Measurements from ENCODE around the gene EFCC1. TPM values are rescaled to one million over a fixed set of nuclear protein-coding genes. Genes with fewer than 3 reads are reported as not detected.
"Not testable (repeated sequence)": the region's sequence is repeated elsewhere in the genome, so short reads cannot be mapped to it uniquely, and the experiment has no call there.

The EFCC1 gene
- total RNA-seq, 4 donors from 2014 or later: 3.3 to 40.4 (median 4.0) TPM

GRCh38 chr3:129084501-129084900 lies 83.4 kb downstream of the EFCC1 start:
- Histone ChIP-seq H3K27ac (no peak overlapping the region), H3K36me3 (no peaks in the 10 kb centered on the region), H3K9me3 (no peaks in the 10 kb centered on the region), H3K4me1 (peaks cover 0 to 6% (median 0%) of the 10 kb centered on the region in 4 donors), H3K4me3 (no peak overlapping the region), H3K27me3 (no peaks in the 10 kb centered on the region)
- TF ChIP-seq POLR2A (IDR thresholded peaks at IDR 0.05): no peak
- no peak for TF ChIP-seq CTCF (IDR thresholded peaks at IDR 0.05)
- no peak for DNase-seq

GRCh38 chr3:129085165-129085715 lies 84.1 kb downstream of the EFCC1 start:
- no peak for DNase-seq
- Histone ChIP-seq H3K27me3 (no peaks in the 10 kb centered on the region), H3K4me3 (no peak overlapping the region), H3K9me3 (no peaks in the 10 kb centered on the region), H3K4me1 (peaks cover 0 to 6% (median 0%) of the 10 kb centered on the region in 4 donors), H3K36me3 (no peaks in the 10 kb centered on the region), H3K27ac (no peak overlapping the region)
- TF ChIP-seq POLR2A (IDR thresholded peaks at IDR 0.05) (no peak), CTCF (IDR thresholded peaks at IDR 0.05) (no peak)

- Histone ChIP-seq H3K36me3 (no peaks in the 10 kb centered on the region), H3K4me1 (peaks cover 0 to 6% (median 0%) of the 10 kb centered on the region in 4 donors), H3K9me3 (no peaks in the 10 kb centered on the region), H3K4me3 (no peak overlapping the region), H3K27ac (no peak overlapping the region), H3K27me3 (no peaks in the 10 kb centered on the region)
- no peak for TF ChIP-seq CTCF (IDR thresholded peaks at IDR 0.05)
- TF ChIP-seq POLR2A (IDR thresholded peaks at IDR 0.05): no peak
- DNase-seq: no peak
Measured at GRCh38 chr3:129085818-129086217, 84.7 kb downstream of the EFCC1 start.

- no peak for DNase-seq
- no peaks in the 10 kb centered on the region for H3K9me3 ChIP-seq
Measured at GRCh38 chr3:129087138-129087702, 86.1 kb downstream of the EFCC1 start.

GRCh38 chr3:129087904-129088303 lies 86.8 kb downstream of the EFCC1 start:
- not testable (repeated sequence) for DNase-seq, H3K4me3 ChIP-seq, H3K27ac ChIP-seq, H3K4me1 ChIP-seq, H3K9me3 ChIP-seq, H3K27me3 ChIP-seq
- peaks cover 0 to 18% (median 0%) of the 10 kb centered on the region in 3 donors for H3K36me3 ChIP-seq

More at GRCh38 chr3:129087138-129087702, 86.1 kb downstream of the EFCC1 start:
- Histone ChIP-seq H3K4me1 (peaks cover 0 to 6% (median 0%) of the 10 kb centered on the region in 4 donors), H3K4me3 (no peak overlapping the region), H3K27me3 (no peaks in the 10 kb centered on the region), H3K27ac (peak overlapping the region in 3 of 4 donors; percentile 17 to 79 (median 74)), H3K36me3 (peaks cover 0 to 11% (median 0%) of the 10 kb centered on the region in 3 donors)
- TF ChIP-seq POLR2A (IDR thresholded peaks at IDR 0.05): no peak
- no peak for TF ChIP-seq CTCF (IDR thresholded peaks at IDR 0.05)

- H3K4me3 ChIP-seq, DNase-seq, H3K4me1 ChIP-seq, H3K27ac ChIP-seq, H3K27me3 ChIP-seq, H3K9me3 ChIP-seq: not testable (repeated sequence)
- peaks cover 0 to 22% (median 0%) of the 10 kb centered on the region in 3 donors for H3K36me3 ChIP-seq
Measured at GRCh38 chr3:129088312-129088711, 87.2 kb downstream of the EFCC1 start.

Other genes starting within 250 kb of the EFCC1 start
- 10 to 100 TPM; 27.3 to 91.2 (median 49.5) TPM for gene ACAD9, start 121.7 kb upstream of the EFCC1 start, total RNA-seq
- gene CFAP92, start 7.2 kb upstream of the EFCC1 start, total RNA-seq: 1 to 10 TPM in 3 of 4 donors, not detected in 1; 1.5 to 2.4 (median 1.7) TPM
- gene GP9, start 59.5 kb downstream of the EFCC1 start, total RNA-seq: not detected
- 10 to 100 TPM in 3 of 4 donors, 1 to 10 TPM in 1; 9.1 to 18.7 (median 11.3) TPM for gene RAB43, start 120.5 kb downstream of the EFCC1 start, total RNA-seq
- gene ISY1, start 159.8 kb downstream of the EFCC1 start, total RNA-seq: 10 to 100 TPM; 11.1 to 24.9 (median 18.2) TPM
- 100 to 1,000 TPM; 191 to 261 (median 231) TPM for gene CNBP, start 182.6 kb downstream of the EFCC1 start, total RNA-seq
- gene COPG1, start 248.3 kb downstream of the EFCC1 start, total RNA-seq: 100 to 1,000 TPM; 120 to 220 (median 176) TPM

Measured in Peyer's patch (tissue), 4 donors.